Fibroblast of the conjunctiva (primary cell): Measurements from ENCODE around the gene SELENOO.
A peak's percentile ranks its signal among the peaks of the same experiment; 100 is the strongest.
"Not testable (repeated sequence)": the region's sequence is repeated elsewhere in the genome, so short reads cannot be mapped to it uniquely, and the experiment has no call there.

ENCODE experiments used
- DNase-seq: peaks from one replicate; pipeline ENCODE4 v3.0.0-alpha.2; 2010; ENCODE audit warnings: low read depth

SELENOO gene, protein sequence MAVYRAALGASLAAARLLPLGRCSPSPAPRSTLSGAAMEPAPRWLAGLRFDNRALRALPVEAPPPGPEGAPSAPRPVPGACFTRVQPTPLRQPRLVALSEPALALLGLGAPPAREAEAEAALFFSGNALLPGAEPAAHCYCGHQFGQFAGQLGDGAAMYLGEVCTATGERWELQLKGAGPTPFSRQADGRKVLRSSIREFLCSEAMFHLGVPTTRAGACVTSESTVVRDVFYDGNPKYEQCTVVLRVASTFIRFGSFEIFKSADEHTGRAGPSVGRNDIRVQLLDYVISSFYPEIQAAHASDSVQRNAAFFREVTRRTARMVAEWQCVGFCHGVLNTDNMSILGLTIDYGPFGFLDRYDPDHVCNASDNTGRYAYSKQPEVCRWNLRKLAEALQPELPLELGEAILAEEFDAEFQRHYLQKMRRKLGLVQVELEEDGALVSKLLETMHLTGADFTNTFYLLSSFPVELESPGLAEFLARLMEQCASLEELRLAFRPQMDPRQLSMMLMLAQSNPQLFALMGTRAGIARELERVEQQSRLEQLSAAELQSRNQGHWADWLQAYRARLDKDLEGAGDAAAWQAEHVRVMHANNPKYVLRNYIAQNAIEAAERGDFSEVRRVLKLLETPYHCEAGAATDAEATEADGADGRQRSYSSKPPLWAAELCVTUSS

DNA sequence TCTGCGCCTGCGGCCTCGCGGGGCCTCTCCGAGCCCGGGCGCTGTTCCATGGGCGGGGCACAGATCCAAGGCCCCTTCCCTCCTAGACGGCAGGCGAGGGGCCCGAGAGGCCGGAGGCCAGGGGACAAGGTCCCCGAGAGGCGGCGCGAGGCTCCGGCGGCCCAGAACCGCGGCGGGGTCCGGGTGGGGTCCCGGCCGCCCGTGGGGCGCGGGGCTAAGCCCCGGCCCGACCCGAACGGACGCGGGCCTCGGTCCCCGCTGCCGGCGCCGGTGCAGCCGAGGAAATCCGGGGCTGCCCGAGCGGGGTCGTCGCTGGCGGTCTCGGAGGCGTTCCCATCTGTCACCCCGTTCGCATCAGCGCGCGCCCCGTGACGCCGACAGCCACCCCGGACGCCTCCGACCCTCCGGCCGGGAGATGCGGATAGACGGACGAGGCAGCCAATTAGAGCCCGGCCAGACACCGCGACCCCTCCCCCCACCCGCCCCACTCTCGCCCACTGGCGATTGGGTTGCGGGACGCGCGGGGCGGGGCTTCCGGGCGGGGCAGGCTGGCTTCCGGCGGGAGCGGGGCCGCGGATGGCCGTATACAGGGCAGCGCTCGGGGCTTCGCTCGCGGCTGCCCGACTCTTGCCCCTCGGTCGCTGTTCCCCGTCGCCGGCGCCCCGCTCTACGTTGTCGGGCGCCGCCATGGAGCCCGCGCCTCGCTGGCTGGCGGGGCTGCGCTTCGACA is at the start of gene SELENOO:
SELENOO (plus strand) TSS at position 551 of the 730 bp plus-strand sequence; CDS start at position 577, 26 bp downstream.
- peak; percentile 69 for DNase-seq

DNA sequence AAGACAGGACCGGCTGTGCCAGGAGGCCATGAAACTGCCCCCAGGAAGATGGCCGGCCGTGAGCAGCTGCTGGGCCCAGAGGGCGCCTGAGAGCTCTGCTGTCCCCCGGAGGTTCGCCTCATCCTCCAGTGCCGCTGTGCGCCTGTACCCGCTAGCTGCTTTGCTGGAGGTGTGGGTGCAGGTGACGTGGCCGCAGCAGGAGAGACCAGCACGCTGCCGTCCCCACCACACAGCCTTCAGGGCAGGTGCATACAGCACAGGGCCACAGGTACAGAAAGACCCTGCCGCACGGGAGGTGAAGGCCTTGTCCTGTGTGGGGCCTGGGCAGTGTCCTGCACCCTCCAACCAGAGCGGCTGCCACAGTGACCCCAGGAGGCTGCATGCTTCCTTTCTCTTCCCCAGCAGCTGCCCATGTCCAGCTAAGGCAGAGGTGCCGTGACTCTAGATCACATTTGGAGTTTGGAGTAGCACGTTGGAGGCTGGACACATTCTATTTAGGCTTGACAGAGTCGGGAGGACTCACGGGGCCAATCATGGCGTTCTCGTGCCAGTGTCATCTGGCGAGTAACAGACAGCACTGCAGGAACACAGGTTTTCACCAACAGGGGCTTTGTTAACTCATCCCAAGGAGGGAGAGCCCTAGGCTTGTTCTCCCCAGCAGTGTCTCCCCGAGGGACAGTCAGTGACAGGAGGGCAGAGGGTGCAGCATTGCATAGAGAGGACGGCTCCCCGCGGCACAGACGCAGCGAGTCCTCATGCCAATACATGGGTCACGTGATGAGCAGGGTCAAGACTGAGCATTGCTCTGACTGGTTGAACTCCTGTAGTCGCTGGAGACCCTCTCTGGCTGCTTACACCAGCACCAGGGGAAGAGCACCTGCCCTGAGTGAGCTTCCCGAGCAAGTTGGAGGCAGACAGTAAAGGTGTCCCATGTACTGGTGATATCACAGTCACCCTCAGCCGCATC is 49.0 kb upstream of the SELENOO start:
- DNase-seq = no peak

DNA sequence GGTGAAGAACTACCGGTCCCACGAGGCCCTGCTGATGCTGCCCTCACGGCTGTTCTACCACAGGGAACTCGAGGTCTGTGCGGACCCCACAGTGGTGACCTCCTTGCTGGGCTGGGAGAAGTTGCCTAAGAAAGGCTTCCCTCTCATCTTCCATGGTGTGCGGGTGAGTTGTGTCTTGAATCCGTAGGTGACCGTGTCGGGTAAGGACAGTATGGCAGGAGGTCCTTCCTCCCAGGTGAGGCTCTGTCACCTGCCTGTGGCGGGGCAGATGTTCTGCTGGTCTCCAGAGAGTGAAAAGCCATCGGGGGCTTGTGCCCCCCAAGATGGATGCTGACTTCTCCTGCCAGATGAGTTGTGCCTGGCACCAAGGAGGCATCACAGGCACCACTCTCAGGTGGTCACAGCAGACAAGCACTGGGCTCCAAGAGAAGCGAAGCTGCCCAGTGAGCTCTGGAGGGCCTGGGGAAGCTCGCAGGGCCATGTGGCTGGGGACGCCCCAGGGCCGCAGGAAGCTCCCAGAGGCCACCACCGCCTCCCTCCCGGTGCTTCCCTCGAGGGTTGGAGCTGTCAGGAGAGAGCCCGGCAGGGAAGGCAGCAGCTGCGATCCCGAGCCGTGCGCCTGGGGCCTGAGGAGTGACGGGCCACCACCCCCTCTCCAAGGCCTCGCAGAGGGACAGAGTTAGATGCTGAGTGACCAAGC is 47.6 kb upstream of the SELENOO start:
- no peak for DNase-seq

DNA sequence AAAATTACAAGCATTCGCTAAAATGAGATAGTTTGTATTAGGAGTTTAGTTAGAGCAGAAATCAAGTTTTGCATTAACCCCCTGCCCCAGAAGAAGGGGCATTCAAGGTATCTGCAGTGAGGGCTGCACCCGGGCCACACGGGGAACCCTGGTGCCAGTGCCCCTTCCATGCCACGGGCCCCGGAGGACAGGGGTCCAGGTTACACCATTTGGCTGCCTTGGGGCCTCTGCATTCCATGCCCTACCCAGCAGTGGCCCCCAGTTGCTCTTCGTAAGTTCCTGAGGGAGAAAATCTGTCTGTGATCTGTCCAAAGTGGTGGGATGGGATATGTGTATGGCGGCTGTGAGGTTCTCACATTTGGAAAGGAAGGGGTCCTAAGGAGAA is 47.1 kb upstream of the SELENOO start:
- no peak for DNase-seq

DNA sequence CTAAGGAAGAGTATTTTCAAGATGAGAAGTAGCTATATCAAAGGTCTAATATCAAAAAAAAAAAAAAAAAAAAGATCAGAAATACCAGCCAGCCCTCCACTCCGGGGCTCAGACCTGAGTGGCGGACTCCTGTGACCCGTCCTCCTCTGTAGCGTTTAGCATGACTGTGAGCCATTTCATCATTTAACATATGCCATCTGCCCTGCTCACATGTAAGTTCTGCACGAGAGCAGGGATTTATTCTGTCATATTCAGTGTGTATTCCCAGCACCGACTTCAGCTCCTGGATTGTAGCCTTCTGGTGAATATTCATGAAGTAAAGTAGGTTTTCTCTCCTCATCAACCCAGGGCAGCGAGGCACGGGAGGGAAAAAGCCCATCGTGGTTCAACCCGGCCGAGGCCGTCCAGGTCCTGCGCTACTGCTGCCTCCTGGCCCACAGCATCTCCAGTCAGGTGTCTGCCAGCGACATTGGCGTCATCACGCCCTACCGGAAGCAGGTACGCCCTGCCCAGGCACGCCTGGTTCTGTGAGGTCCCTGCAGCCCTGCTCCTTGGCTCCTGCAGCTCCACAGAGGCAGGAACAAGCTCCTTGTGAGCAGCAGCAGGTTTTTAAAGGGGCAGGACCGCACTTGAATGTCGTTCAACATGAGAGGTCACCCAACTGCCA is 43.0 kb upstream of the SELENOO start:
- no peak for DNase-seq

DNA sequence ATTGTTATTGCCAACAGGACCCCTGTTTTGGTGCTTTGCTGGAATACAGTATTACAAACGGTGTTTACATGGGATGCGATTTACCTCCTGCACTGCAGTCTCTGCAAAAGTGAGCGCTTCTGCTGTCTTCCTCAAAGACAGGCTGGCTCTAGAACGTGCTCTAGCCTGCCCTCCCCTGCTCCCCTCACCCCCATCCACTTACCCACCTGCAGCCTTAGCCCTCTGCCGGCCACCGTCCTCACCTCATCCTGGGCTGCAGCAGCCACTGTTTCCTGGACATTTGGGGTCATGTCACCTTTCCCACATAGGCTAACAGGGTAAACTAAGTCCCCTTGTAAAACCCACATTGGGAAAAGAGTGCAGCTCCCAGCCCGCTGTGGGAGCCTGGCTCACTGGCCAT is 39.9 kb upstream of the SELENOO start:
- DNase-seq = no peak

DNA sequence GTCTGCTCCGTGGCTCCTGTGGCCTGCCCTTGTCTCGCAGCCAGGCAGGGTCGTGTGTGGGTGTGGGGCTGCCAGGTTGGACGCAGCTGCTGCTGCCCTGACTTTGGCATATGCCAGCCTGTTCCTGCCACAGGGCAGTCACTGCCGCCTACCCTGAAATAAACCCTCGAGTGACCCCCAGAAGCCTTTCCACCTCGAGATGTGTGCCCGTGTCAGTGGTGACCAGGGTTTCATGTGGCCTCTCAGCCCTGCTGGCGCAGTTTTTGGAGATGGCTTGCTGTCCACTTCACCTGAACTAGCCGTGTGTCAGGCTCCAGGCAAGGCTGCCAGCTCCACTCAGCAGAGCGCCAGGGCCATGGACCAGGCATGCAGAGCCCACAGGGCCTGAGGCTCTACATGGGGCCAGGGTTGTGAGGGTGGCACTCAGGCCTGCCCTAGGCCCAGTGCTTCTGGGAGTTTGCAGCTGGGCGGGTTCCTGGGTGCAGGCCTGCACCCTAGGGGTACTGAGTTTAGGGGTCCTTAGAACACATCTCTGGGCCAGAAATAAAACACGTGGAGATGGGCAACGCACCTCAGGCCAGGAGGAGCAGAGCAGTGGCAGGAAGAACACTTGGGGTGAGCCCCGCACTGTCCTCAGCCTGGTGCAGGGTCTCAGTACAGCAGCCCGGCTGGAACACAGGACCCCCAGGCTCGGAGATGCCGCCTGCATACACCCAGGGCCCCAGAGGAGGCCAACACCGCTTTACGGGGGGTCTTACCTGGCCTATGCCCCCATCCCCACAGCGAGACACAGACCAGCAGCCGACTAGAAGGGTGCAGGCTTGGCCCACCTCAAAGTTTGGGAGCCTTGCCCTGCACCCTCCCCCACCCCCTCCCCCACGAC is 39.1 kb upstream of the SELENOO start:
- DNase-seq = no peak

DNA sequence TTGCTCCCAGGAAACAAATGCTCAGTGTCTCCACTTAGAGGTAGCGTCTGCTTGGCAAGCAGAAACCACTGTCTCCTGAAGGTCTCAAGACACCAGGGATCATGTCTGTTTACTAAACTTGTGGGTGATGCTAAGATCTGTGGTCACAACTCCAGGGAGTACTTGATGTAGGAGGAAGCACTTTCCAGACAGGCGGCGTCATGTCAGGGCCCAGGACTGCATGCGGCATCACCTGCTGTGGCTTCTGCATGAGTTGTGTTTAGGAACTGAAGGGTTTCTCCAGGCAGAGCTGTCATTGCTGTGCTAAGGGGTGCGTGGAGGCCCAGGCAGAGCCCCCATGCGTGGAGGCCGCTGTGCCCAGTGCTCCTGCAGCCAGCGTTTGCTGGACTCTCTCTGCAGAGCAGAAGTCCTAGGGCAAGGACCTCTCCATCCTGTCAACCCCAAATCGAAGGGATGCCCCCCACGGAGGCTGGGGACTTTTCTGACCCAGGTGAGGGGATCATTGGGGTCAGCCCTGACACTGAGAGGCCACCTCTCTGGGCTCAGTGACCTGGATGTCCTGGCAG is 38.3 kb upstream of the SELENOO start:
- no peak for DNase-seq

DNA sequence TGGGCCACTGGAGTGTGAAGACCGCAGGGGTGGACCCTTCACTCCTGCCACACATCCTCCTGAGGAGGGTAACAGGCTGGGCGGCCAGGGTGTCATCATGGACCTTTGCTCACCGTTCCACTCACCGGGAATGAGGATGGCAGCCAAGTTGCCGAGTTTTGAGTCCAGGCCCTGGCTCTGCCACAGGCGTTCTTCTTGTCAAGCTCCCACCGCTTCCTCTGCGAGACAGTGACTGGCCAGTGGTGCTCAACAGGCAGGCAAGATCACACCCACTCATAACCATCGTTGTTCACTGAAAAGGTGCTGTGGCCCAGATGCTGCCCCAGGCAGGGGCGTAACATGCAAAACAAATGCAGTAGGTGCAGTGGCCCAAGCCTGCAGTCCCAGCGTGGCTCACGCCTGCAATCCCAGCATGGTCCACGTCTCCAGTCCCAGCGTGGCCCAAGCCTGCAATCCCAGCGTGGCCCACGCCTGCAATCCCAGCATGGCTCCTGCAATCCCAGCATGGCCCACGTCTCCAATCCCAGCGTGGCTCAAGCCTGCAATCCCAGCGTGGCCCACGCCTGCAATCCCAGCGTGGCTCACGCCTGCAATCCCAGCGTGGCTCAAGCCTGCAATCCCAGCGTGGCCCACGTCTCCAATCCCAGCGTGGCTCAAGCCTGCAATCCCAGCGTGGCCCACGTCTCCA is 35.2 kb upstream of the SELENOO start:
- DNase-seq = no peak

DNA sequence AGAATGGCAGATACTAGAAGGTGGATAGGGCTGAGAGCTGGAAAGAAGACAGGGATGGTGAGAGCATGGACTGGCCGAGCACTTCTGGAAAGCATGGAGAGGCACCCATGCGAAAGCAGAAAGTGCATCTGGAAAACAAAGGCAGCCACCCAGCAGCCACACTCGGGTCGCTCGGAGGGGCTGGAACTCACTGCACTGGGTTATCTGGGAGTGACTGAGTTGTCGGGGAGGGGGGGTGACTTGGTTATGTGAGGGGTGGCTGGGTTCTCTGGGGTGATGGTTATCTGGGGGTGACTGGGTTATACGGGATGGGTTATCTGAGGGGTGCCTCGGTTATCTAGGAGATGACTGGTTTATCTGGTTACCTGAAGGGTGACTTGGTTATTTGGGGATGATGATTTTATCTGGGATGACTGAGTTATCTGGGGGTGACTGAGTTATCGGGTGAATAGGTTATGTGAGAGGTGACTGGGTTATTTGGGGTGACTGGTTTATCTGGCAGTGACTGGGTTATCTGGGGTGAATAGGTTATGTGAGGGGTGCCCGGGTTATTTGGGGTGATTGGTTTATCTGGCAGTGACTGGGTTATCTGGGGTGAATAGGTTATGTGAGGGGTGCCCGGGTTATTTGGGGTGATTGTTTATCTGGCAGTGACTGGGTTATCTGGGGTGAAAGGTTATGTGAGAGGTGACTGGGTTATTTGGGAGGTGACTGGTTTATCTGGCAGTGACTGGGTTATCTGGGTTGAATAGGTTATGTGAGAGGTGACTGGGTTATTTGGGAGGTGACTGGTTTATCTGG is 32.9 kb upstream of the SELENOO start:
- no peak for DNase-seq

DNA sequence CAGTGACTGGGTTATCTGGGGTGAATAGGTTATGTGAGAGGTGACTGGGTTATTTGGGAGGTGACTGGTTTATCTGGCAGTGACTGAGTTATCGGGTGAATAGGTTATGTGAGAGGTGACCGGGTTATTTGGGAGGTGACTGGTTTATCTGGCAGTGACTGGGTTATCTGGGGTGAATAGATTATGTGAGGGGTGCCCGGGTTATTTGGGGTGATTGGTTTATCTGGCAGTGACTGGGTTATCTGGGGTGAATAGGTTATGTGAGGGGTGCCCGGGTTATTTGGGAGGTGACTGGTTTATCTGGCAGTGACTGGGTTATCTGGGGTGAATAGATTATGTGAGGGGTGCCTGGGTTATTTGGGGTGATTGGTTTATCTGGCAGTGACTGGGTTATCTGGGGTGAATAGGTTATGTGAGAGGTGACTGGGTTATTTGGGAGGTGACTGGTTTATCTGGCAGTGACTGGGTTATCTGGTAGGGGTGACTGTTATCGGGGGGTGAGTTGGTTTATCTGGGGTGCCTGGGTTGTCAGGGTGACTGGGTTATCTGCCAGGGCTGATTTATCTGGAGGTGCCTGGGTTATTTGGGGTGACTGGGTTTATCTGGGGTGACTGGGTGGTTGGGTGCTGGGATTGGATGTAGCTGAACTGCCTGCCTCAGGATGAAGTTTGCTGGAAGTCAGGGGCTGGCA is 32.2 kb upstream of the SELENOO start:
- DNase-seq = not testable (repeated sequence)

DNA sequence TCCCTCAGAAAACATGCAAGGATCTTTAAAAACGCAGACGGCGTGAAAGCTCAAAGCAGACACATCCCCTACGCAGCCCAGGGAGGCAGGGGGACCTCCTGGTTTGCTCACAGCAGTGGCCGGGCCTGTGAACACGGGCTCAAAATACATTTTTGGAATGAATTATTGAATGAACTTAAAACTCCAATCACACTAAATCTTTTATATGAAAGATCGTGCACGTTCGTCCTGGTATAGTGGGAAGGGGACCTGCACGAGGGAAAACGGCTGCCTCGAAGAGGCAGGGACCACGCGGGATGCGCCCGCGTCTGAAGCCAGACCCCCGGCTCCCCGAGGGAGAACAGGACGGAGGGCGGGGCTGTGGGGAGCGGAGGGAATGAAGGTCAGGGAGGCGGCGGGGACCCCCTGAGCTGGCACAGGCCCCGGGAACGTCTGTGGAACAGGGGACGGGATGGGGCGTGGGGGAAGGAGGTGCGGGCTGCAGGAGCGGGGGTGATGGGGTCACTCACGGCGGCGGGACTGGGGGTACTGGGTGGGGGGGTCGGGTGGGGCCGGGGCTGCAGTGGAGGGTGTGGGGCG is 31.5 kb upstream of the SELENOO start:
- no peak for DNase-seq

DNA sequence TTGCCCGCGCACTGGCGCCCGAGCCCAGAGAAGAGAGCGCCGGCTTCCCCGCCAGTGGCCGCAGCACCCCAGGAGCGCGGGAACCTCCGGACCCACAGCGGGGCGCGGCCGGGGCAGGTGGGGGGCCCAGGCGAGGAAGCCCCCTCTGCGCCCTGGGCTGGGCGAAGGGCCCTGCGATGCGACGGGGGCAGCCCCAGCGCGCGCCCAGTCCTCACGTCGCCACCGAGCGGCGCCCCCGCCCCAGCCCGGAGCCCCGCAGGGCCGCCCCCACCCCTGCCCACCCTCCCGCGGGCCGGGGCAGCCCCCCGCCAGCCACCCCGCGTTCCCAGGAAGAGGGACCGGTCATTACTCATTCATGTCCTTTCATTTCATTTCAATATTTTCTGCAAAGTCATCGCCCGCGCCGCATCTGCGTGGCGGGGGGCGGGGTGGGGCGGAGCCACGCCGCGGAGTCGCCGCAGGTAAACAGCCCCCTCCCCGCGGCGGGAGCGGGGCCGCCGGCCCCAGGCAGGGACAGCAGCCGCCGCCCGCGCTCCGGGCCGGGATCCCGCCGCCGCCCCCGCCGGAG is 31.0 kb upstream of the SELENOO start:
- DNase-seq = no peak

DNA sequence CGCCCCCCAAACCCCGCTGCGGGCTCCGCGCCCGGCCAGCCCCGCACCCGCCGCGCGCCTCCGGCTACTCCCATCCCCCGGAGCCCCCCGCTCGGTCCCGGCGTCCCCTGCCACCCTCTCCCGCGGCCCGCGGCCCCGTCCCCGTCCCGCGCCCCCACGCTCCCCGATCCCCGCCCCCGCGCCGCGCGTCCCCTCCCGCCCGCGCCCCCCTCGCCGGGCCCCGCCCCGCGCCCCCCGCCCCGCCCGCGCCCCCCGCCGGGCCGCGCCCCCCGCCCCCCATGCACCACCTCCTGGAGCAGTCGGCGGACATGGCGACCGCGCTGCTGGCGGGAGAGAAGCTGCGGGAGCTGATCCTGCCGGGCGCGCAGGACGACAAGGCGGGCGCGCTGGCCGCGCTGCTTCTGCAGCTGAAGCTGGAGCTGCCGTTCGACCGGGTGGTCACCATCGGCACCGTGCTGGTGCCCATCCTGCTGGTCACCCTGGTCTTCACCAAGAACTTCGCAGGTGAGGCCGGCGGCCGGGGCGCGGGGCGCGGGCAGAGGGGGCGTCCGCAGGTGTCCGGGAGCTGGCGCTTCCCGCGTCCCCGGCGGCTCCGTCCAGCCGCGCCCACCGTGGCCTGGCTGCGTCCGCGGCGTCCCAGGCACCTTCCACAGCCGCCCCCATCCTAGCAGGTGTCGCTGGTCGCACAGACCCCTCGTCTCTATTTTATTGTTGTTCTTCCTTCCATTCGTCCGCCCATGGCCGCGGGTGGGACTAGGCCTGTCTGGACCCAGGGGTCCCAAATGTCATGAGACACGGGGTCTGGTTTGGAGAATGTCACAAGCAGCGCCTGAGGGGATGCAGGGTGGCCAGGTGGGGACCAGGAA is 30.1 kb upstream of the SELENOO start, which contains the start of gene PANX2:
PANX2 (plus strand) TSS at position 279 of the 866 bp plus-strand sequence; CDS start at position 279, 0 bp downstream.
- DNase-seq = no peak

DNA sequence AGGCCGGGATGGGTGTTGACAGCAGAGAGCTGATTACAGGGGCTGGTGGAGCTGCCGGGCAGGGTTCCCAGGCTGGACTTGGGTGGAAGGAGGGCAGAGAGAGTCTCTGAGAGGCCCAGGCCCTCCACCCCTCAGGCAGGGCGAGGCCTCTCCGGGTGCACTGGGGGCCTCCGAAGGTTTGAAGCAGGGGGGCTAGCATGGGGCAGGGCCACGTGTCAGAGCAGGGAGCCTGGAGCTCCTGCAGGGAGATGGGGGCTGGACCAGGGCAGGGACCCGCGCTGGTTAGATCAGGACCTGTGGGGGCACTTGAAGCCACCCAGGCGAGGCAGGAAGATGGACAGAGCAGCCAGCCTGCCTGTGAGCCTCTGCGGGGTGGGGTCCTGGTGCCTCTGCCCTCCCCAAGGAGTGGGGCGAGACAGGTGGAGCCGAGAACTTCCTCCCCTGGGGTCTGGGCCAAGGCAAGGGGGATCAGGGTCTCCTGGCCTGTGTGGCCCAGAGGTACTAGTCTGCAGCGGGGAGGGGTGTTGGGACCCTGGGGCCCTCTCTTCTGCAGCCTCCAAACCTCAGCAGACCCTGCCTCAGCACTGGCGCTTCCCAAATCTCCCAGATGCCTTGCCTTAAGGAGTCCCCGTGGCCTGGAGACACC is 29.4 kb upstream of the SELENOO start:
- DNase-seq = no peak
